A549 (cell line): Measurements from ENCODE around the gene STARD13.

Experiments used
- BHLHE40 ChIP-seq: IDR thresholded peaks from 2 replicates; pipeline ENCODE4 v1.6.1; 2012; ENCODE audit warnings: low read depth, low read length, inconsistent platforms
- CEBPB ChIP-seq, 2 experiments: fragments of >200 bp in 1 of 2; sonication (Bioruptor Twin) in 1 of 2; formaldehyde crosslinking in 1 of 2; IDR thresholded peaks; 2 replicates each; pipeline ENCODE4 v1.6.1; 2012 to 2016
- CHD2 ChIP-seq: fragments of 150-350 bp; IDR thresholded peaks from 2 replicates; pipeline ENCODE4 v1.6.1; 2014; ENCODE audit warnings: low read length; ENCODE audit not compliant: partially characterized antibody
- CTCF ChIP-seq: fragments of >200 bp; sonication (Bioruptor Twin); formaldehyde crosslinking; IDR thresholded peaks from 3 replicates; pipeline ENCODE4 v1.5.1; 2016
- EP300 ChIP-seq, 2 experiments: fragments of >200 bp; sonication (Bioruptor Twin); formaldehyde crosslinking; IDR thresholded peaks; 2 replicates in 1 of 2; 3 replicates in 1 of 2; pipeline ENCODE4 v1.6.1; 2016 to 2017
- JUN ChIP-seq, 2 experiments: fragments of >200 bp; sonication (Bioruptor Twin); formaldehyde crosslinking; IDR thresholded peaks; 2 replicates in 1 of 2; 3 replicates in 1 of 2; pipeline ENCODE4 v1.6.1; 2016 to 2017
- POLR2A ChIP-seq: IDR thresholded peaks from 2 replicates; pipeline ENCODE4 v1.6.1; 2012; ENCODE audit warnings: mild to moderate bottlenecking, low read length
- SMC3 ChIP-seq: fragments of >200 bp; sonication (Bioruptor Twin); formaldehyde crosslinking; IDR thresholded peaks from 3 replicates; pipeline ENCODE4 v1.6.1; 2018; ENCODE audit warnings: inconsistent platforms
- ZFP36 ChIP-seq: fragments of 450-650 bp; IDR thresholded peaks from 2 replicates; pipeline ENCODE4 v1.6.1; 2014; ENCODE audit warnings: borderline replicate concordance; ENCODE audit not compliant: partially characterized antibody
- ZSCAN20 ChIP-seq: fragments of 250-450 bp; sonication (Bioruptor Pico); IDR thresholded peaks from 2 replicates; pipeline ENCODE4 v1.8.0; 2022; ENCODE audit warnings: mild to moderate bottlenecking, moderate library complexity

DNA sequence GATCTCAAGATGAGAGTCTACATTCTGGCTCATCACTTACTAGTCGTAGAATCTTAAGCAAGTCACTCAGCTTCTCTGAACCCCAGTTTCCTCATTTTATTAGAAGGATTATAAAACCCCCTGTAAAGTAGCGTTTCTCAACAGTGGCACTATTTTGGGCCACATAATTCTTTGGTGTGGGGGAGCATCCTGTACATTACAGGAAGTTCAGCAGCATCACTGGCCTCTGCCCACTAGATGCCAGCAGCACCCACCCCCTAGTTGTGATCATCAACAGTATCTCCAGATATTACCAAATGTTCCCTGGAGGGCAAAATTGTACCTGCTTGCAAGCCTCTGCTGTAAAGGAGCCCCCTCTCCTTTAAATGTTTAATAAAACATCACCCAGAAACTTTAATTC is 22.6 kb downstream of the STARD13 start:
- TF ChIP-seq ZSCAN20 (CRISPR knock-in tag): no peak
- TF ChIP-seq SMC3: no peak
- no peak; the same call in 2 of the 3 replicates for TF ChIP-seq CTCF
- no peak for TF ChIP-seq ZFP36
- TF ChIP-seq JUN (IDR thresholded peaks at IDR 0.05): no peak
- TF ChIP-seq CHD2: no peak
- no peak for TF ChIP-seq POLR2A
- TF ChIP-seq EP300 (IDR thresholded peaks at IDR 0.05): no peak
- no peak for TF ChIP-seq CEBPB (IDR thresholded peaks at IDR 0.05)
- TF ChIP-seq BHLHE40: no peak
